GM12878 (cell line): Measurements from ENCODE around the gene SVIL. TPM values are rescaled to one million over a fixed set of nuclear protein-coding genes. Genes with fewer than 3 reads are reported as not detected.

ENCODE experiments used
- ATAC-seq: fragments of 200-7000 bp; cut with Tn5 transposase; 3 replicates; pipeline ENCODE4 v1.9.1; 2020; ENCODE audit warnings: mild to moderate bottlenecking, moderate library complexity
- BruUV-seq: library from RNA; stranded (reverse); fragments of 400-500 nt; replicated peaks from 2 replicates; lab custom pipeline; 2021; lab: Mats Ljungman, UMichigan
- CTCF ChIA-PET: fragments of 300-600 bp; sonication (Branson Sonifier 250); formaldehyde crosslinking; extraction: SDS; loops from one replicate; lab custom pipeline; 2021; ENCODE audit warnings: inconsistent platforms; lab: Yijun Ruan, JAX
- POLR2A ChIA-PET: fragments of 350-600 bp; formaldehyde crosslinking; extraction: SDS; loops from one replicate; lab custom pipeline; 2021; ENCODE audit warnings: inconsistent platforms; lab: Charles Lee
- RAD21 ChIA-PET: fragments of 300-600 bp; sonication (Branson Sonifier 250); formaldehyde crosslinking; loops from one replicate; lab custom pipeline; 2023; ENCODE audit warnings: antibody characterized with exemption; ENCODE audit not compliant: unreplicated experiment; lab: Charles Lee
- SMC1A ChIA-PET: fragments of 300-600 bp; sonication (Branson Sonifier 250); formaldehyde crosslinking; loops from one replicate; lab custom pipeline; 2023; ENCODE audit not compliant: unreplicated experiment, uncharacterized antibody; lab: Charles Lee
- DNase-seq: peaks from one replicate; pipeline ENCODE4 v3.0.0-alpha.2; 2011; ENCODE audit warnings: low read depth, low spot score
- FAIRE-seq: peaks from 3 replicates; lab custom pipeline; 2011; peaks lifted over from hg19 to GRCh38; lab: Jason Lieb, UNC
- H2AFZ ChIP-seq: 2 replicates; pipeline ENCODE4 v1.6.0; 2011; ENCODE audit warnings: low read depth, low read length, control low read depth; ENCODE audit not compliant: control insufficient read depth
- H3K27ac ChIP-seq: 2 replicates; pipeline ENCODE4 v1.5.1; 2011; ENCODE audit warnings: control low read depth; ENCODE audit not compliant: control insufficient read depth, insufficient read depth
- H3K27me3 ChIP-seq, 2 experiments: replicated peaks in 1 of 2; 2 replicates each; pipeline versions ENCODE4 v1.6.0 to v1.6.1; 2011; ENCODE audit warnings: low read length in 1 of 2; ENCODE audit not compliant: control insufficient read depth in 2 of 2, insufficient read depth in 2 of 2
- H3K36me3 ChIP-seq, 2 experiments: 2 replicates each; pipeline ENCODE4 v1.5.1; 2011; ENCODE audit warnings: low read length in 1 of 2; ENCODE audit not compliant: control insufficient read depth in 2 of 2, insufficient read depth in 2 of 2
- H3K4me1 ChIP-seq: 2 replicates; pipeline ENCODE4 v1.6.1; 2011; ENCODE audit warnings: mild to moderate bottlenecking, low read length, moderate library complexity, mixed read lengths; ENCODE audit not compliant: control insufficient read depth, insufficient read depth
- H3K4me2 ChIP-seq: 2 replicates; pipeline ENCODE4 v1.6.0; 2011; ENCODE audit warnings: control low read depth; ENCODE audit not compliant: control insufficient read depth, insufficient read depth
- H3K4me3 ChIP-seq: fragments of 200-600 bp; sonication (generic); 2 replicates; pipeline ENCODE4 v1.5.1; 2016
- H3K79me2 ChIP-seq: 2 replicates; pipeline ENCODE4 v1.6.0; 2011; ENCODE audit warnings: low read length; ENCODE audit not compliant: control insufficient read depth, insufficient read depth
- H3K9ac ChIP-seq: 2 replicates; pipeline ENCODE4 v1.8.0; 2011; ENCODE audit warnings: low read length, control low read depth, mixed read lengths; ENCODE audit not compliant: control insufficient read depth, insufficient read depth
- H3K9me3 ChIP-seq: replicated peaks from 3 replicates; pipeline ENCODE4 v1.5.1; 2011; ENCODE audit warnings: mild to moderate bottlenecking, low read length; ENCODE audit not compliant: control insufficient read depth, insufficient read depth
- H4K20me1 ChIP-seq: 2 replicates; pipeline ENCODE4 v1.6.0; 2011; ENCODE audit not compliant: control insufficient read depth, insufficient read depth
- MXI1 ChIP-seq: fragments of 150-350 bp; IDR thresholded peaks from 2 replicates; pipeline ENCODE4 v1.6.1; 2011; ENCODE audit warnings: low read depth, mild to moderate bottlenecking, inconsistent platforms, low read length, improper control_type of control experiment
- SPI1 ChIP-seq: IDR thresholded peaks from 2 replicates; pipeline ENCODE4 v1.6.1; 2011; ENCODE audit warnings: low read depth, mild to moderate bottlenecking, low read length, moderate library complexity, borderline replicate concordance; ENCODE audit not compliant: insufficient read depth
- SUPT20H ChIP-seq: IDR thresholded peaks from 2 replicates; pipeline ENCODE4 v1.6.1; 2011; ENCODE audit warnings: low read depth, mild to moderate bottlenecking, low read length, moderate library complexity, borderline replicate concordance; ENCODE audit not compliant: control insufficient read depth
- ZZZ3 ChIP-seq: IDR thresholded peaks from 2 replicates; pipeline ENCODE4 v1.6.1; 2011; ENCODE audit warnings: low read depth; ENCODE audit not compliant: control insufficient read depth, insufficient read length
- whole genome bisulfite sequencing: methylation state at CpG from one replicate; pipeline ENCODE4 v1.1.6; 2016; ENCODE audit warnings: low lambda C conversion rate; ENCODE audit not compliant: insufficient replicate concordance, insufficient coverage; ENCODE audit errors: missing lambda C conversion rate; 5-methylcytosine and 5-hydroxymethylcytosine counted together
- in situ Hi-C: fragments of 300-500 bp; cut with MboI; formaldehyde crosslinking; loops from 9 replicates; pipeline ENCODE4 v1.14.3; 2018; ENCODE audit warnings: mixed read lengths
- intact Hi-C: fragments of 100-400 bp; cut with micrococcal nuclease; formaldehyde crosslinking; loops from one replicate; pipeline ENCODE4 v1.14.2; 2022; ENCODE audit not compliant: unreplicated experiment
- polyA plus RNA-seq, 11 experiments: library from polyadenylated mRNA; depleted of rRNA in 4 of 11; unstranded in 6 of 11; stranded (reverse) in 5 of 11; fragments of >200 nt; fragmentation: Nextera tagmentation in 4 of 11; fragmentation: Illumina TruSeq in 1 of 11; extraction: Ambion mirVana in 4 of 11; extraction: Trizol in 1 of 11; gene quantifications; 1 replicate in 1 of 11; 2 replicates in 10 of 11; pipeline versions ENCODE4 v1.2.1 to v1.2.3, GENCODE V29; 2011 to 2016; ENCODE audit warnings: inconsistent platforms in 2 of 11, missing spikeins in 2 of 11, low read depth in 1 of 11
- total RNA-seq, 4 experiments: library from RNA; depleted of rRNA in 3 of 4; stranded (reverse); fragments of >200 nt in 3 of 4; fragmentation: Illumina TruSeq in 1 of 4; extraction: Trizol in 1 of 4; gene quantifications; 2 replicates each; pipeline versions ENCODE4 v1.2.1 to v1.2.3, GENCODE V29; 2013 to 2021
- TF ChIP-seq, protein P1 (sequence below): fragments of 150-350 bp; IDR thresholded peaks from 2 replicates; pipeline ENCODE4 v1.6.1; 2016; ENCODE audit warnings: low read depth, low read length

The SVIL gene
- total and polyA plus RNA-seq, 10 of the 15 experiments (the other 5 are each of a cell fraction or from before 2014, with no cell fraction given): 0.22 to 1.9 (median 0.87) TPM

DNA sequence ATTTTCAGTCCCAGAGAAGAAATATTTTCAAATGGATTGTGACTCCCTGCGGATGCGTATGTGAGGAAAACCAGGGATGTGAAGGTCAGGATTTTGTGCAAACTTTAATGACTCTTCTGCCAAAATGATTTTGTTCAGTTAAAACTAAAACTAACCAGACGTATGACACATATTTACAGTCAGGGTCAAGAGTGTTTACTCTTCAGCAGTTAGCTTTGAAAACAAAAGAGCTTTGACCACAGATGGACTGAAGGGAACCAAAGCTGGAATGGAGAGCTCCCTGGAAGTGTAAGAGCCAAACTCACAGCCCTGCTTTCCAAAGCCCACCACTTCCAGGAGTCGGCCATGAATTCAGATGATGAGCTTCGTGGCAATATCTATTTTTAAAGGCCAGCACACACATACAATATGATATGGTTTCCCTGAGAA, 15.5 kb downstream of the SVIL start:
- DNase-seq: no peak
- peak; percentile 13; the same call in 2 of the 3 replicates for ATAC-seq
- no TSS peak for BruUV-seq
- Histone ChIP-seq H3K9ac (no peak overlapping the region), H3K27me3 (no peaks in the 10 kb centered on the region), H2AFZ (no peak overlapping the region), H3K4me1 (no peaks in the 10 kb centered on the region), H3K79me2 (no peaks in the 10 kb centered on the region), H3K9me3 (no peaks in the 10 kb centered on the region), H3K27ac (no peak overlapping the region), H3K36me3 (no peaks in the 10 kb centered on the region), H4K20me1 (no peaks in the 10 kb centered on the region), H3K4me2 (no peak overlapping the region), H3K4me3 (no peak overlapping the region)
- ChIA-PET POLR2A (interaction anchor here (0.9 to 1.1 kb wide), 2 partner anchors 9 to 27 kb away, joined by 3 read pairs; no protein-coding TSS in a partner anchor), SMC1A (interaction anchor here (1.1 to 4.1 kb wide), 8 partner anchors 9 to 115 kb away, joined by 3 to 31 read pairs (median 9); partner anchors contain the start of gene SVIL), CTCF (interaction anchor here (0.9 to 1.5 kb wide), 7 partner anchors 10 to 116 kb away, joined by 3 to 6 read pairs (median 4); no protein-coding TSS in a partner anchor), RAD21 (interaction anchor here (0.9 to 1.1 kb wide), 7 partner anchors 9 to 41 kb away, joined by 3 to 4 read pairs (median 3); partner anchors contain the start of gene SVIL)
- in situ Hi-C loops: no loop called here
- WGBS: 34% methylated on average over 5 of the region's 5 CpGs
- TF ChIP-seq ZZZ3 (no peak), SPI1 (no peak), MXI1 (no peak), SUPT20H (no peak)
- TF ChIP-seq, protein P1, sequence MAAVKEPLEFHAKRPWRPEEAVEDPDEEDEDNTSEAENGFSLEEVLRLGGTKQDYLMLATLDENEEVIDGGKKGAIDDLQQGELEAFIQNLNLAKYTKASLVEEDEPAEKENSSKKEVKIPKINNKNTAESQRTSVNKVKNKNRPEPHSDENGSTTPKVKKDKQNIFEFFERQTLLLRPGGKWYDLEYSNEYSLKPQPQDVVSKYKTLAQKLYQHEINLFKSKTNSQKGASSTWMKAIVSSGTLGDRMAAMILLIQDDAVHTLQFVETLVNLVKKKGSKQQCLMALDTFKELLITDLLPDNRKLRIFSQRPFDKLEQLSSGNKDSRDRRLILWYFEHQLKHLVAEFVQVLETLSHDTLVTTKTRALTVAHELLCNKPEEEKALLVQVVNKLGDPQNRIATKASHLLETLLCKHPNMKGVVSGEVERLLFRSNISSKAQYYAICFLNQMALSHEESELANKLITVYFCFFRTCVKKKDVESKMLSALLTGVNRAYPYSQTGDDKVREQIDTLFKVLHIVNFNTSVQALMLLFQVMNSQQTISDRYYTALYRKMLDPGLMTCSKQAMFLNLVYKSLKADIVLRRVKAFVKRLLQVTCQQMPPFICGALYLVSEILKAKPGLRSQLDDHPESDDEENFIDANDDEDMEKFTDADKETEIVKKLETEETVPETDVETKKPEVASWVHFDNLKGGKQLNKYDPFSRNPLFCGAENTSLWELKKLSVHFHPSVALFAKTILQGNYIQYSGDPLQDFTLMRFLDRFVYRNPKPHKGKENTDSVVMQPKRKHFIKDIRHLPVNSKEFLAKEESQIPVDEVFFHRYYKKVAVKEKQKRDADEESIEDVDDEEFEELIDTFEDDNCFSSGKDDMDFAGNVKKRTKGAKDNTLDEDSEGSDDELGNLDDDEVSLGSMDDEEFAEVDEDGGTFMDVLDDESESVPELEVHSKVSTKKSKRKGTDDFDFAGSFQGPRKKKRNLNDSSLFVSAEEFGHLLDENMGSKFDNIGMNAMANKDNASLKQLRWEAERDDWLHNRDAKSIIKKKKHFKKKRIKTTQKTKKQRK: no peak
- intact Hi-C loops: no loop called here
- no peak for FAIRE-seq
